Neural cell (in vitro differentiated cells): Measurements from ENCODE around the gene TEKT2.

Experiments
- RAD21 ChIP-seq: fragments of 450-650 bp; conservative IDR thresholded peaks from 2 replicates; pipeline ENCODE4 v1.6.1; 2014; ENCODE audit warnings: antibody characterized with exemption, mild to moderate bottlenecking, moderate library complexity
- SMC3 ChIP-seq: fragments of 450-650 bp; conservative IDR thresholded peaks from 2 replicates; pipeline ENCODE4 v1.6.1; 2014; ENCODE audit warnings: antibody characterized with exemption, mild to moderate bottlenecking, moderate library complexity; ENCODE audit not compliant: poor library complexity
- TF ChIP-seq, protein P1 (sequence below): fragments of 450-650 bp; IDR thresholded peaks from 2 replicates; pipeline ENCODE4 v1.5.1; 2014; ENCODE audit warnings: antibody characterized with exemption, mild to moderate bottlenecking, moderate library complexity; ENCODE audit not compliant: poor library complexity, severe bottlenecking
- TF ChIP-seq, protein P2 (sequence below): IDR thresholded peaks from 2 replicates; pipeline ENCODE4 v1.6.1; 2012; ENCODE audit warnings: borderline replicate concordance

DNA sequence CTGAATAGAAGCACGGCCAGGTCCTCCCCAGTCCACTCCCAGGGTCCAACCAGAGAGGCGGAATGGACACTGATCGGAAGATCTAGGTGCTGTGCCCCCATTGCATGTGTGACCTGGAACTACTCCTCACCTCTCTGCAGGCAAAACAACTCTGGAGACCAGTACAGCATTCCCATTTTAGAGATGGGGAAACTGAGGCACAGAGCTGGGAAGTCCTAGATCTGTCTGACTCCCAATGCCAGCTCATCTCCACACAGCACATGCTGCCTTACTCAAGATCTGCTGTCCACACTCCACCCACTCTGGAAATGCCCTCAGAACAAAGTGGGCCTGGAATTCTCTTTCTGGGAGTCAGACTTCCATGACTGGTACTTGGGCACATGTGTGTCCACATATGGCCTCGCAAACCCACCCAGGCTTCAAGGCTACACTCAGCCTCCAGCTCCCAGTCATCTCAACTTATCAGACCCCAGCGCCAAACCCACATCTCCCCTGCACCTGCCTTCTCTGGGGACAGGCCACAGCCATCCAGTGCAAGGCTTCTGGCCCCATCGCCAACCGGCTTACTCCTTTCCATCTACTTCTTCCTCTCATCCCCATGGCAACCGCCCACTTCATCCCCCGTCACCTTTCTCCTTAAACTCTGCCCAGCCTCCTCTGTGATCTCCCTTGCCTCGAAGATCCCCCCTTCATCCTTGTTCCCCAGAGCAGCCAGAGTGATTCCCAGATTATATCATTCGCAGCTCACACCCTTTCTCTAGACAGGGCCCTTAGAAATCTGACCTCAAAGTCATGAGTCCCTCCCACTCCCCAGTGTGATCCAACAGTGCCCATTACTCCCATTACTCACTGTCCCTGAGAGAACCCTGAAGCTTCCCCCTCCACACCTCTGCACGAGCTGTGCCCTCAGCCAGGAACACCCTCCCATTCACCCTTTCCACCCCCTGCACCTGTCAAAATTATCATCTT is 38.5 kb downstream of the TEKT2 start:
- TF ChIP-seq, protein P1, sequence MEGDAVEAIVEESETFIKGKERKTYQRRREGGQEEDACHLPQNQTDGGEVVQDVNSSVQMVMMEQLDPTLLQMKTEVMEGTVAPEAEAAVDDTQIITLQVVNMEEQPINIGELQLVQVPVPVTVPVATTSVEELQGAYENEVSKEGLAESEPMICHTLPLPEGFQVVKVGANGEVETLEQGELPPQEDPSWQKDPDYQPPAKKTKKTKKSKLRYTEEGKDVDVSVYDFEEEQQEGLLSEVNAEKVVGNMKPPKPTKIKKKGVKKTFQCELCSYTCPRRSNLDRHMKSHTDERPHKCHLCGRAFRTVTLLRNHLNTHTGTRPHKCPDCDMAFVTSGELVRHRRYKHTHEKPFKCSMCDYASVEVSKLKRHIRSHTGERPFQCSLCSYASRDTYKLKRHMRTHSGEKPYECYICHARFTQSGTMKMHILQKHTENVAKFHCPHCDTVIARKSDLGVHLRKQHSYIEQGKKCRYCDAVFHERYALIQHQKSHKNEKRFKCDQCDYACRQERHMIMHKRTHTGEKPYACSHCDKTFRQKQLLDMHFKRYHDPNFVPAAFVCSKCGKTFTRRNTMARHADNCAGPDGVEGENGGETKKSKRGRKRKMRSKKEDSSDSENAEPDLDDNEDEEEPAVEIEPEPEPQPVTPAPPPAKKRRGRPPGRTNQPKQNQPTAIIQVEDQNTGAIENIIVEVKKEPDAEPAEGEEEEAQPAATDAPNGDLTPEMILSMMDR = no peak
- TF ChIP-seq RAD21 (no peak), SMC3 (no peak)
- TF ChIP-seq, protein P2, sequence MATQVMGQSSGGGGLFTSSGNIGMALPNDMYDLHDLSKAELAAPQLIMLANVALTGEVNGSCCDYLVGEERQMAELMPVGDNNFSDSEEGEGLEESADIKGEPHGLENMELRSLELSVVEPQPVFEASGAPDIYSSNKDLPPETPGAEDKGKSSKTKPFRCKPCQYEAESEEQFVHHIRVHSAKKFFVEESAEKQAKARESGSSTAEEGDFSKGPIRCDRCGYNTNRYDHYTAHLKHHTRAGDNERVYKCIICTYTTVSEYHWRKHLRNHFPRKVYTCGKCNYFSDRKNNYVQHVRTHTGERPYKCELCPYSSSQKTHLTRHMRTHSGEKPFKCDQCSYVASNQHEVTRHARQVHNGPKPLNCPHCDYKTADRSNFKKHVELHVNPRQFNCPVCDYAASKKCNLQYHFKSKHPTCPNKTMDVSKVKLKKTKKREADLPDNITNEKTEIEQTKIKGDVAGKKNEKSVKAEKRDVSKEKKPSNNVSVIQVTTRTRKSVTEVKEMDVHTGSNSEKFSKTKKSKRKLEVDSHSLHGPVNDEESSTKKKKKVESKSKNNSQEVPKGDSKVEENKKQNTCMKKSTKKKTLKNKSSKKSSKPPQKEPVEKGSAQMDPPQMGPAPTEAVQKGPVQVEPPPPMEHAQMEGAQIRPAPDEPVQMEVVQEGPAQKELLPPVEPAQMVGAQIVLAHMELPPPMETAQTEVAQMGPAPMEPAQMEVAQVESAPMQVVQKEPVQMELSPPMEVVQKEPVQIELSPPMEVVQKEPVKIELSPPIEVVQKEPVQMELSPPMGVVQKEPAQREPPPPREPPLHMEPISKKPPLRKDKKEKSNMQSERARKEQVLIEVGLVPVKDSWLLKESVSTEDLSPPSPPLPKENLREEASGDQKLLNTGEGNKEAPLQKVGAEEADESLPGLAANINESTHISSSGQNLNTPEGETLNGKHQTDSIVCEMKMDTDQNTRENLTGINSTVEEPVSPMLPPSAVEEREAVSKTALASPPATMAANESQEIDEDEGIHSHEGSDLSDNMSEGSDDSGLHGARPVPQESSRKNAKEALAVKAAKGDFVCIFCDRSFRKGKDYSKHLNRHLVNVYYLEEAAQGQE = no peak
